ENCODE data around the gene OR2A25.

The OR2A25 gene

GRCh38 chr7:144074374-144074773 is 4.8 kb downstream of the OR2A25 start:
- DNase-seq (ENCODE audit: low spot score): no peak

- no peak for DNase-seq (ENCODE audit: low spot score)
Measured at GRCh38 chr7:144085978-144086377, 16.4 kb downstream of the OR2A25 start, which contains the start of gene OR2A12. TSS of gene OR2A12 (plus strand) at chr7:144086278. CDS start at chr7:144095108, 8,830 bp downstream.

- DNase-seq (ENCODE audit: low spot score): no peak
Measured at GRCh38 chr7:144086730-144087129, 17.1 kb downstream of the OR2A25 start.

- no peak for DNase-seq (ENCODE audit: low spot score)
Measured at GRCh38 chr7:144087230-144087629, 17.6 kb downstream of the OR2A25 start.

- no peak for DNase-seq (ENCODE audit: low spot score)
Measured at GRCh38 chr7:144090667-144091066, 21.1 kb downstream of the OR2A25 start.

GRCh38 chr7:144098776-144099175 is 29.2 kb downstream of the OR2A25 start:
- DNase-seq (ENCODE audit: low spot score): no peak

GRCh38 chr7:144100607-144101006 is 31.0 kb downstream of the OR2A25 start:
- no peak for DNase-seq (ENCODE audit: low spot score)

- no peak for DNase-seq (ENCODE audit: low spot score)
Measured at GRCh38 chr7:144102041-144102440, 32.4 kb downstream of the OR2A25 start.

- DNase-seq (ENCODE audit: low spot score): no peak
Measured at GRCh38 chr7:144105211-144105610, 35.6 kb downstream of the OR2A25 start.

GRCh38 chr7:144109283-144109682 is 39.7 kb downstream of the OR2A25 start, which contains the start of gene OR2A2:
TSS of gene OR2A2 (plus strand) at chr7:144109583. CDS start at chr7:144109583, 0 bp downstream.
- no peak for DNase-seq (ENCODE audit: low spot score)

GRCh38 chr7:144110272-144110671 is 40.7 kb downstream of the OR2A25 start:
- DNase-seq (ENCODE audit: low spot score): no peak

- no peak for DNase-seq (ENCODE audit: low spot score)
Measured at GRCh38 chr7:144113651-144114050, 44.0 kb downstream of the OR2A25 start.

GRCh38 chr7:144118341-144118740 is 48.7 kb downstream of the OR2A25 start:
- DNase-seq (ENCODE audit: low spot score): no peak

GRCh38 chr7:144122876-144123275 is 53.3 kb downstream of the OR2A25 start, which contains the start of gene OR2A14:
TSS of gene OR2A14 (plus strand) at chr7:144123176. CDS start at chr7:144129113, 5,937 bp downstream.
- no peak for DNase-seq (ENCODE audit: low spot score)

Data from putamen (tissue), 1 donor.